ENCODE data around the gene ANAPC10.
"Not testable (repeated sequence)": the region's sequence is repeated elsewhere in the genome, so short reads cannot be mapped to it uniquely, and the experiment has no call there.

ANAPC10 gene

GRCh38 chr4:145097821-145098674 lies at the start of gene ANAPC10, which contains the start of gene ABCE1:
TSS of gene ANAPC10 (minus strand) at chr4:145098196. CDS start at chr4:145096099, 2,097 bp downstream.
TSS of gene ABCE1 (plus strand) at chr4:145098311. CDS start at chr4:145104413, 6,102 bp downstream.
- DNase-seq: peak; percentile 99 to 100 (median 99)

GRCh38 chr4:145136219-145136618 lies 38.2 kb upstream of the ANAPC10 start:
- DNase-seq: not testable (repeated sequence)

GRCh38 chr4:145132511-145133098 lies 34.6 kb upstream of the ANAPC10 start:
- peak in 2 of 3 donors; percentile 22 to 34 for DNase-seq

GRCh38 chr4:145131848-145132247 lies 33.9 kb upstream of the ANAPC10 start:
- no peak for DNase-seq

GRCh38 chr4:145130788-145131399 lies 32.9 kb upstream of the ANAPC10 start:
- DNase-seq: no peak

- DNase-seq: no peak
Observed at GRCh38 chr4:145130130-145130529, 32.1 kb upstream of the ANAPC10 start.

- DNase-seq: no peak
Observed at GRCh38 chr4:145125396-145125795, 27.4 kb upstream of the ANAPC10 start.

GRCh38 chr4:145108128-145108527 lies 10.1 kb upstream of the ANAPC10 start:
- DNase-seq: no peak

GRCh38 chr4:145107126-145107525 lies 9.1 kb upstream of the ANAPC10 start:
- DNase-seq: no peak

GRCh38 chr4:145103496-145103895 lies 5.5 kb upstream of the ANAPC10 start:
- DNase-seq: peak; percentile 77 to 94 (median 90)

GRCh38 chr4:145102619-145103018 lies 4.6 kb upstream of the ANAPC10 start:
- DNase-seq: no peak

GRCh38 chr4:145101091-145101490 lies 3.1 kb upstream of the ANAPC10 start:
- DNase-seq: no peak

GRCh38 chr4:145099653-145100052 lies 1.7 kb upstream of the ANAPC10 start:
- peak; percentile 18 to 60 (median 50) for DNase-seq

- DNase-seq: peak; percentile 84 to 95 (median 89)
Observed at GRCh38 chr4:145098675-145099037, 660 bp upstream of the ANAPC10 start.

GRCh38 chr4:145097331-145097820 lies 620 bp downstream of the ANAPC10 start:
- DNase-seq: no peak

GRCh38 chr4:145093638-145094037 lies 4.4 kb downstream of the ANAPC10 start:
- DNase-seq: no peak

GRCh38 chr4:145090380-145090779 lies 7.6 kb downstream of the ANAPC10 start:
- peak; percentile 34 to 76 (median 71) for DNase-seq

- DNase-seq: no peak
Observed at GRCh38 chr4:145083891-145084605, 13.9 kb downstream of the ANAPC10 start.

- no peak for DNase-seq
Observed at GRCh38 chr4:145081756-145082155, 16.2 kb downstream of the ANAPC10 start.

- DNase-seq: no peak
Observed at GRCh38 chr4:145076469-145076855, 21.5 kb downstream of the ANAPC10 start.

GRCh38 chr4:145075742-145076468 lies 22.1 kb downstream of the ANAPC10 start:
- no peak for DNase-seq

- no peak for DNase-seq
Observed at GRCh38 chr4:145071560-145071959, 26.4 kb downstream of the ANAPC10 start.

All from suppressor macrophage treated with lipopolysaccharide for 1 hour (primary cell).